Middle frontal gyrus (tissue), 1 donor: ENCODE data around the gene CEP41.
"Not testable (repeated sequence)": the region's sequence is repeated elsewhere in the genome, so short reads cannot be mapped to it uniquely, and the experiment has no call there.

ENCODE experiments used
- DNase-seq: peaks from one replicate; pipeline ENCODE4 v3.0.0-alpha.2; 2015; ENCODE audit warnings: low spot score; ENCODE audit errors: extremely low spot score

The CEP41 gene

DNA sequence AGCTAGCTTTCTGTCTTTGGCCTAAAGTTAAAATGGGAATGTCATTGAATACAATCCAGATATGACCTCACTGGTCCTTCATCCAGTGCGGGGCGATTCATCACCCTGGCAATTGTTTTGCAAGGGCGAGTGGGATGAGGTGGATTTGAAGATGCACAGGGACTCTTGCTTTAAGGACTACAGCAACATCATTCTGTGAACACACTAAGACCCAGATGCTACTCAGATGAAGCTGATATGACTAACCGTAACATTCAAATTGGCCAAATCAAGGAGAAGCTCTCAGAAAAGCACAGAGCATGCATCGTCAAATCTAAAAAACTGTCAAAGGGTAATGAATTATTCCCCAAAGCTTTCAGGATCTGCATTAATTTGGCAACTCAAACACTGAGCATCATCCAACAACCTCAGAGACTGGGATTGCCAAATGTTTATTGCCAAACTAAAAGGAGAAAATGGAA is 47.7 kb downstream of the CEP41 start:
- DNase-seq, result no peak

DNA sequence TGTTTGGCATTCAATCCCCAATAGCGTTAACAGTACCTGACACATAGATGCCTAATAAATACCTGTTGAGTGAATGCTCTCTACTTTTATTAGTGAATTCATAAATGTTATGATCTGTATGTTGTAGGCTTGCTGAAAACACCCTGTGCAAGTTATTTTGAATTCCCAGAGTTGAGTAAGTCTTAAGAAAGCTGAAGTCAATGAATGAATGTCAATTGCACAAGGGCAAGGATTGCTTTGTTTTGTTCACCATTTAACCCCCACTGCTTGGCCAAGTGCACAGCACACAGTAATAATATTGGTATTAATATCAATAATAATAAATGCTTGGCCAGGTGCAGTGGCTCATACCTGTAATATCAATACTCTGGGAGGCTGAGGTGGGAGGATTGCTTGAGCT is 50.3 kb downstream of the CEP41 start:
- no peak for DNase-seq

- DNase-seq, result no peak
Measured at GRCh38 chr7:130388671-130389070, 52.1 kb downstream of the CEP41 start.

DNA sequence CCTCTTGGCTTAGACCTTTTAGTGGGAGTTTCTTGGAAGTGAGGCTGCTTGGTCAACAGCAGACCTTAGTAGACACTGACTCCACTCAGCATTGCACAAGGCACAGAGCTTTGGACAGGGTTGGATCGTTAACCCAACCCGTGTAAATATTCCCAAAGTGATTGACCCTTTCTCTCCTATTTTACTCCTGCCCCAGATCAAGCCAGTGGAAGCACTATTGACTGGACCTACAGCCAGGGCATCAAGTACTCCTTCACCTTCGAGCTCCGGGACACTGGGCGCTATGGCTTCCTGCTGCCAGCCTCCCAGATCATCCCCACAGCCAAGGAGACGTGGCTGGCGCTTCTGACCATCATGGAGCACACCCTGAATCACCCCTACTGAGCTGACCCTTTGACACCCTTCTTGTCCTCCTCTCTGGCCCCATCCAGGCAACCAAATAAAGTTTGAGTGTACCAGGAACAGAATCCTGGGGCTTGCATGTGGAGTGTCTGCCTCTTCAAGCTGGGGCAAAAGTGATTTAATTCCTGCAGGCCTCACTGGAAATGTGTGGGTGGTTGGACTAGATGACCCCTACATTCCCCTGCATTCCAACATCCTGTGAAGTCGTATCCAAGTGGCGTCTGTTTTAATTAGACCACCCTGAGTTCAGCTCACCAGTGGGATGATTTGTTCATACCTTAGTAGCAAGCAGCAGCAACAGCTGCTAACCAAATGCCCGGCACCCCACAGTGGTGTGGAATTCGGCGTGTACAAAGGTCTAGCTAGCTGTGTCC is 53.0 kb downstream of the CEP41 start:
- DNase-seq, result no peak

DNA sequence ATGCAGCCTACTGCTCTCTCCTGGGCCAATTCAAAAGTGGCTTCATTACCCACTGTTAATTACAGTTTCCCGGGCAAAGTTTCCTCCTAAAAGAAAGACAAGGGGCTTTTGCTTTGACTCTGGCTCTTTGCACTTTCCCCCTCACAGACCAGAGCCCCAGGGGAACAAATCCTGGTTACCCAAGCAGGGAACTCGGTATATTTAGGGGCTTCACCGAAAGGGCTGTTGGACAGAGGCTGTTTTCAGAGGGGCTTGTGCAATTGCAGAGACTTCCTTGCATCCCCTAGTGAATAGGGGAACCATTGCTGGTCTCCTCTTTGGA is 53.5 kb downstream of the CEP41 start:
- DNase-seq, result no peak

GRCh38 chr7:130386876-130387275 is 53.9 kb downstream of the CEP41 start:
- DNase-seq, result no peak

DNA sequence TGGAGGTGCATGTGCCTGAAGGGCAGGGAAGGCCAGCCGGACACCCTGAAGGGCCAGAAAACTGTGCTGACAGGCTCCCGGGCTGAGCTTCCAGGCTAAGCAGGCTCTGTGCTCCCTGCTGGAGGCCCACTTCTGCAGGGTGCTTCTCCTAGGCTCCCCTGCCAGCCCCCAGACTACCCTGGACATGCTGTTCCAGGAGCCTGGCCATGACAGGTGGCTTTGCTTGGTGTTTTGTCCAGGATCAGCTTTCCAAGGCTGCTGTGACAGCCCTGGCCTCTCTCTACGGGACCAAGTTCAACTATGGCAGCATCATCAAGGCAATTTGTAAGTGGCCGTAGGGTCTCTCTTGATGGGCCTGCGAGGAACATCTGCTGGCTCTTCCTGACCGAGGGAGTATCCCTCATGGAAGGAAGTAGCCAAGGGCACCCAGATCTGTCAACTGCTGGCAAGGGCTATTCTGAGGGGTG is 55.2 kb downstream of the CEP41 start:
- no peak for DNase-seq

DNA sequence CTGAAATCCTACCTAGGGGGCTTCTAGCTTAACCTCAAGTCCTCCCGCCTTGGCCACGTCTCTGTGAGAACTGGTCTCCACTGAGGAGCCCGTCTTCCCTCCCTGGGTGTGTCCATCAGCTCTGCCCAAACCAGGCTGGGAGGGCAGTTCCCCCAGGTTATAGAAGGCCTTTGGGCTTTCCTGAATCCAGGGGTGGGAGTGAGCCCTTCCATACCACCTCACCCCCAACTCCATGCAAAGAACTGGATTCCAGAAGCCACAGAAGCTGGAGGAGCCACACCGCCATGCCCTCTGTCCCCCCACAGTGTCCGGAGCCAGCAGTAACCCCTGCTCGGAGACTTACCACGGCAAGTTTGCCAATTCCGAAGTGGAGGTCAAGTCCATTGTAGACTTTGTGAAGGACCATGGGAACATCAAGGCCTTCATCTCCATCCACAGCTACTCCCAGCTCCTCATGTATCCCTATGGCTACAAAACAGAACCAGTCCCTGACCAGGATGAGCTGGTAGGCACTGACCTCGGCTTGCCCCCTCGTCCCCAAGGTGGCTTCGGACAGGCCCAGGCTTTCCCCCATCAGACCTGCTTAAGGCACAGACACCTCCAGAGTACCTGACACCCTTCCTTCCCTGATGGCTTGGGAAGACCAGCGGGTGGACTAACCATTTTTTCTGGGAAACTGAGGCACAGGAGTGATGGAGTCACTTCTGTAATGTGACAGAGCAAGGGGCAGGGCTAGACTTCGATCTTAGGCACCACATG is 55.8 kb downstream of the CEP41 start:
- DNase-seq, result no peak

DNA sequence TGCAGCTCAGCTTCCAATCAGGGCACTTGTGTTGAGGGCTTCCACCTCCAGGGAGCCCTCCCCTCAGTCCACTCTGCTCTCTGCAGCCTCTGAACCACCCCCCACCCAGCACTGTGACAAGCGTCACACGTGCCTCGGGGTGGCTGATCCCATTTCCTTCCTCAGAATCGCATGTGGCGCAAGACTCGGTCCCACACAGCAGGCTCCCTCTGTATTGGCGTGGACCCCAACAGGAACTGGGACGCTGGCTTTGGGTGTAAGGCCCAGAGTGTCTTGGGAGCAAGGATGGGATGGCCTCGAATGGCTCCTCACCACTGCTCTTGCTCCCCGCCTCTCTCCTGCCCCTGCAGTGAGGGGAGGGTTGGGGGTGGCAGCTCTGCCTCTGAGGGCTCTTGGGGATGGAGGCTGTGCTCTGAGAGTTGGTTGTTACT is 56.4 kb downstream of the CEP41 start:
- DNase-seq, result no peak

GRCh38 chr7:130383187-130383980 is 57.4 kb downstream of the CEP41 start:
- no peak for DNase-seq

GRCh38 chr7:130381468-130382312 is 59.1 kb downstream of the CEP41 start:
- no peak for DNase-seq

GRCh38 chr7:130380861-130381455 is 59.9 kb downstream of the CEP41 start:
- no peak for DNase-seq

DNA sequence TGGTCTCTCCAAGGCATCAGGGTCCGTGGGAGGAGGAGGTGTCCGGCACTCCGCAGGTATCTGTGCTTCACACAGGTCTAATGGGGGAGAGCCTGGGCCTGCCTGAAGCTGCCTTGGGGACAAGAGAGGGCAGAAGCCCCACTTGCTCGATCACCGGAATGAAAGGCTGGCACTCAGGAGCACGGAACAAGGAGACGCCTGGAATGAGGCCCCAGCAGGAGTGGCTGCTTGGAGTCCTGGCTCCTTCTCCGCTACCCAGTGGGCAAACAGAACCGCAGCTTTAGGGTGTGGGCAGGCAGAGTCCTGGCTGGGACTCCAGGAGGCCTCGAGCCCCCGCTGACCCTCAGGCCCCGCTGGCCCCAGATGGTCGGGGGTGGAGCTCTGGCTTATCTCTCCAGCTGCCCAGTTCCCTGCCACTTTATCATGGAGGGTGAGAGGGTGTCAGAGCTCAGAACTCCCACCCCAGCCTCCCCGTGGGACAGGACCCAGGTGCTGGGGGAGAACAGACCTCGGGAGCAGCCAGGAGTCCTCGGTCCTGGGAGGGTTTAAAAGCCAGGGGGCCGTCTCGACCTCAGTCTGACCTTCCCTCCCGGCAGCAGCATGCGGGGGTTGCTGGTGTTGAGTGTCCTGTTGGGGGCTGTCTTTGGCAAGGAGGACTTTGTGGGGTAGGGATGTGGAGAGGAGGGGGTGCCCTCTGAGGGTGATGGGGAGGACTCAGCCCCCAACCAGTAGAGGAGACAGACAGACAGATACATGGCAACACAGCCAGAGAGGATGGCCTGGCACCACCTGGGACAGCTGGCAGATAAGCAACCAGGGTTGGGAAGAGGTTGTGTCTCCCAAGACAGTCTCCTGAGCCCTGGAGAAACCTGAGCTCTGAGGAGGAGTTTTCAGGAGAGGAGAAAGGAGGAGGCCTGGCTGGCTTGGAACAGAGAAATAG is 60.6 kb downstream of the CEP41 start, which contains the start of gene CPA1:
Gene CPA1, plus strand, starts transcription at position 574 of the 940 bp plus-strand sequence. Its CDS starts 27 bp downstream, at position 601.
- no peak for DNase-seq

DNA sequence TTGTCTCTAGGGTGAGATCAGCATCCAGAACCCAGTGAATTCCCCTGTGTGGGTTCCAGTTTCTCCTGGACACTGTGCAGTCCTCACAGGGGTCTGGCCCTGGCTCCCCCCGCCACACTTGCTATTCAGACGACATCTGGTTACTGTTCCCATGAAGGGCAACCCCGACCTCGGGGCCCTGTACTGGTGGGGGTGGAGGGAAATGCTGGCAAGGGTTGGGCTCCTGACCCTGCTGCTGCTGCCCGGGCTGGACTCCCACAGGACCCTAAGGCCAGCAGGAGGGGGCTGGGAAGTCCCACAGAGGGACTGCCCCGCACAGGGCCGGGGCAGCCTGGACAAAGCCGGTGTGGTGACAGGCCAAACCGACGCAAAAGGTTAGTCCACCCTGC is 61.3 kb downstream of the CEP41 start:
- DNase-seq, result no peak

DNA sequence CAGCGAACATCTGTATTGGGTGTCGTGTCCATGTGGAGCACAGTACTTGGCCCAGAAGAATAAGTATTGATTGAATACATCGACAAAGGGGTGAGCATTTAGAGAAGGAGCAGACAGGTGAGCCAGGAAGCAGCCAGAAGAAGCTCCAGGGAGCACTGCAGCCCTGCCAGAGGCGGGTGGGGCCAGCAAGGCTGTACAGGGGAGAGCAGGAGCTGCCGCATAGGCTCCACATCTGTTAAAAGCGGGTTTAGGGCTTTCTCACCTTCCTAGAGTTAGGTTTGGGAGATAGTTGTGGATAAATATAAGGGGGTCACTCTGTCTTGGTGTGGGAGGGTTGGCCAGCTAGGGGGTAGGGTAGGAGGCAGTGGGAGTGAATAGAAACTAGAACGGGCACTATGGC is 61.8 kb downstream of the CEP41 start:
- DNase-seq, result no peak

DNA sequence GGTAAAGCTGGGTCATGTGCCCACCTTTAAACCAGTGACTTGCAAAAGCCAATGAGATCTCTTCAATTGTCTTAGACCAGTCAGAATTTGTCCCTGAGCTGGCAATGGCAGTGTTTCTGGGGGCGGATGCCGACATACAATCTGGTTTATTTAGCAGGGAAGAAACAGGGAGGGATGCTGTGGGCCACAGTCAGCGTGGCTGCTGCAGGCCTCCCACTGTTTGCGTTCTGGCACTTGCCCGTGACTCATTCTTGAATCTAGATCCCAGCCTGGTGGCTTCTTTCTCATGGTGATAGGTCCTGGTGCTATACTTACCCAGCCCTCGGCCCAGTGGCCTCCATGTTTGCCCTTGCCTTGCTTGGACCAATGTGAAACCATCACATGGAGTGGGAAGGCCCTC is 63.6 kb downstream of the CEP41 start:
- no peak for DNase-seq

- DNase-seq, result not testable (repeated sequence)
Measured at GRCh38 chr7:130376461-130376860, 64.4 kb downstream of the CEP41 start.

DNA sequence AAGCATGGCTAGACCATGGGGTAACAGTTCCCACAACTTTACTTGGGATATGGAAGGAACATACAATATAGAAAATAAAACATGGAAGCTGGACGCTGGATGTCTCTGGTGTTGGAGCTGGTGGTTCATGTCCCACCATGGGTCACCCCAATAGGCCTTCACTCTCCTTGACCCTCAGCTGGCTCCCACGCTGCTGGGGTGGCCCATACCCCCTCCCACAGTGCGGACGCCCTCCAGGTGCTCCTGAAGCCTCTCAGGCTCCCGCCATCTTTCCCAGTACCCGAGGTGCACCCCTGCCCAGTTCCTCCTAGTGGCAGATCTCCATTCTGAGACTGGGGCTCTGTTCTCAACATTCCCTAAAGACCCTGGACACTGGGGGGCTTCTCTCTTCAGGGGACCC is 66.3 kb downstream of the CEP41 start:
- DNase-seq, result no peak

DNA sequence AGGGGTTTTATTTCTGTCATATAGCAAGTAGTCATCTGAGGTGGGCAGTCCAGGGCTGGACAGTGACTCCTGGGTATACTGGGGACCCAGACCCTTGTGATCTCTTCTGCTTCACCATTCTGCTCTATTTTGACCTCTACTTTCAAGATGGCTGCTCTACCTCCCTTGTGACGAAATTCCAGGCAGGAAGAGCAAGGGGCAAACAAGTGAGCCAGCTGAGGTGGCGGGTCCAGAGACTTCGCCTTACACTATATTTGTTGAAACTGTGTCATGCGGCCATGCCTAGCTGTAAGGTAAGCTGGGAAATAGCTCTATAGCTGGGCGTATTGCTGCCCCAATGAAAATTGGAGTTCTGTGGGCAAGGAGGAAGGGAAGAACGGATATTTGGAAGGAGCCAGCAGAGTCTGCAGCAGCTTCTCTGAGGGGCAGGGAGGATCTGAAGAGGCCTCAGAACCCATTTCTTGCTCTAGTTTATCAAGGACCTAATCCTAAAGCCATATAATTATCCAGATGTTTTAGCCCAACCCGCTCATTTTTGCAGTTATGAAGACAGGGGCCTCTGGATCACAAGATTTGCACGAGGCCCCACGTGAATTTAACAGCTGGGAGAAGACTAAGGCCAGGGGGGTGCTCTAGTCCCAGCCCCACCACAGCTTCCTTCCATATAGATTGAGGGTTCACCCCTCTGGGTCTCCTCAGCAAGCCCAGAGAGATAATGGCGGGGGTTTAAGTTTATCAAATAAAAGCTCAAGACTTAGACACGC is 68.2 kb downstream of the CEP41 start:
- DNase-seq, result no peak
